DMS153 (cell line): ENCODE results near the gene RUBCNL.

Experiments used
- DNase-seq: peaks from one replicate; lab custom pipeline; 2025; lab: John Stamatoyannopoulos, UW

RUBCNL gene

GRCh38 chr13:46340631-46341111 lies 46.4 kb downstream of the RUBCNL start:
- DNase-seq, result no peak

GRCh38 chr13:46340011-46340410 lies 47.0 kb downstream of the RUBCNL start:
- DNase-seq, result no peak

GRCh38 chr13:46339035-46339666 lies 47.9 kb downstream of the RUBCNL start:
- DNase-seq, result no peak

GRCh38 chr13:46337700-46338099 lies 49.4 kb downstream of the RUBCNL start:
- DNase-seq, result no peak

- DNase-seq, result no peak
These were observed 52.8 kb downstream of the RUBCNL start for GRCh38 chr13:46334035-46334822.

GRCh38 chr13:46332772-46333171 lies 54.3 kb downstream of the RUBCNL start:
- no peak for DNase-seq

- DNase-seq, result no peak
These were observed 57.4 kb downstream of the RUBCNL start for GRCh38 chr13:46329624-46330023.

- DNase-seq, result no peak
These were observed 59.8 kb downstream of the RUBCNL start for GRCh38 chr13:46327246-46327645.

- no peak for DNase-seq
These were observed 62.1 kb downstream of the RUBCNL start for GRCh38 chr13:46324976-46325375.

- peak; percentile 20 for DNase-seq
These were observed 65.4 kb downstream of the RUBCNL start for GRCh38 chr13:46321494-46322225.

GRCh38 chr13:46320821-46321220 lies 66.2 kb downstream of the RUBCNL start:
- DNase-seq, result no peak

- DNase-seq, result no peak
These were observed 66.6 kb downstream of the RUBCNL start for GRCh38 chr13:46320406-46320805.

- no peak for DNase-seq
These were observed 68.1 kb downstream of the RUBCNL start for GRCh38 chr13:46318986-46319385.

GRCh38 chr13:46317120-46317519 lies 69.9 kb downstream of the RUBCNL start:
- DNase-seq, result no peak

- no peak for DNase-seq
These were observed 71.5 kb downstream of the RUBCNL start for GRCh38 chr13:46315491-46316075.

- DNase-seq, result no peak
These were observed 72.0 kb downstream of the RUBCNL start for GRCh38 chr13:46315036-46315435.

GRCh38 chr13:46314587-46314986 lies 72.5 kb downstream of the RUBCNL start:
- no peak for DNase-seq

GRCh38 chr13:46313432-46314257 lies 73.4 kb downstream of the RUBCNL start:
- DNase-seq, result no peak

- DNase-seq, result no peak
These were observed 74.0 kb downstream of the RUBCNL start for GRCh38 chr13:46313024-46313423.

- no peak for DNase-seq
These were observed 75.8 kb downstream of the RUBCNL start for GRCh38 chr13:46311217-46311616.

- DNase-seq, result no peak
These were observed 77.0 kb downstream of the RUBCNL start for GRCh38 chr13:46310066-46310465.

- DNase-seq, result no peak
These were observed 79.5 kb downstream of the RUBCNL start for GRCh38 chr13:46307554-46307953.
